Endothelial cell (in vitro differentiated cells): ENCODE results near the gene ABLIM2. TPM values are rescaled to one million over a fixed set of nuclear protein-coding genes. Genes with fewer than 3 reads are reported as not detected.

Experiments
- DNase-seq: peaks from one replicate; pipeline ENCODE4 v3.0.0; 2021; ENCODE audit warnings: low spot score
- H3K27ac Mint-ChIP-seq: one replicate; pipeline ENCODE4 v1.8.0; 2021; ENCODE audit warnings: mixed read lengths, inconsistent platforms; ENCODE audit not compliant: unreplicated experiment
- H3K27me3 Mint-ChIP-seq: one replicate; pipeline ENCODE4 v1.8.0; 2021; ENCODE audit warnings: mild to moderate bottlenecking, moderate library complexity, mixed read lengths, inconsistent platforms; ENCODE audit not compliant: unreplicated experiment
- H3K36me3 Mint-ChIP-seq: one replicate; pipeline ENCODE4 v1.8.0; 2021; ENCODE audit warnings: mild to moderate bottlenecking, low read depth, mixed read lengths, inconsistent platforms; ENCODE audit not compliant: unreplicated experiment
- H3K4me1 Mint-ChIP-seq: one replicate; pipeline ENCODE4 v1.8.0; 2021; ENCODE audit warnings: mild to moderate bottlenecking, mixed read lengths, inconsistent platforms; ENCODE audit not compliant: unreplicated experiment
- H3K4me3 Mint-ChIP-seq: one replicate; pipeline ENCODE4 v1.8.0; 2021; ENCODE audit warnings: mild to moderate bottlenecking, mixed read lengths, inconsistent platforms; ENCODE audit not compliant: unreplicated experiment
- H3K9me3 Mint-ChIP-seq: one replicate; pipeline ENCODE4 v1.8.0; 2021; ENCODE audit warnings: mixed read lengths, inconsistent platforms; ENCODE audit not compliant: unreplicated experiment
- total RNA-seq: library from RNA; stranded (reverse); fragmentation: NEBNext Ultra II Directional; extraction: Animal tissue kit (Norgen Biotek cat#: 25700); gene quantifications from one replicate; pipeline ENCODE4 v1.2.1, GENCODE V29; 2021; ENCODE audit not compliant: unreplicated experiment
- TF ChIP-seq, protein P1 (sequence below): fragments of 200-600 bp; sonication (generic); IDR thresholded peaks from one replicate; pipeline ENCODE4 v1.5.0; 2021; ENCODE audit warnings: antibody characterized with exemption; ENCODE audit not compliant: unreplicated experiment

ABLIM2 gene
- total RNA-seq, 1 donor from 2014 or later, result 0.74 TPM

- no peak overlapping the region for H3K27ac Mint-ChIP-seq
- TF ChIP-seq, protein P1, sequence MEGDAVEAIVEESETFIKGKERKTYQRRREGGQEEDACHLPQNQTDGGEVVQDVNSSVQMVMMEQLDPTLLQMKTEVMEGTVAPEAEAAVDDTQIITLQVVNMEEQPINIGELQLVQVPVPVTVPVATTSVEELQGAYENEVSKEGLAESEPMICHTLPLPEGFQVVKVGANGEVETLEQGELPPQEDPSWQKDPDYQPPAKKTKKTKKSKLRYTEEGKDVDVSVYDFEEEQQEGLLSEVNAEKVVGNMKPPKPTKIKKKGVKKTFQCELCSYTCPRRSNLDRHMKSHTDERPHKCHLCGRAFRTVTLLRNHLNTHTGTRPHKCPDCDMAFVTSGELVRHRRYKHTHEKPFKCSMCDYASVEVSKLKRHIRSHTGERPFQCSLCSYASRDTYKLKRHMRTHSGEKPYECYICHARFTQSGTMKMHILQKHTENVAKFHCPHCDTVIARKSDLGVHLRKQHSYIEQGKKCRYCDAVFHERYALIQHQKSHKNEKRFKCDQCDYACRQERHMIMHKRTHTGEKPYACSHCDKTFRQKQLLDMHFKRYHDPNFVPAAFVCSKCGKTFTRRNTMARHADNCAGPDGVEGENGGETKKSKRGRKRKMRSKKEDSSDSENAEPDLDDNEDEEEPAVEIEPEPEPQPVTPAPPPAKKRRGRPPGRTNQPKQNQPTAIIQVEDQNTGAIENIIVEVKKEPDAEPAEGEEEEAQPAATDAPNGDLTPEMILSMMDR, result no peak
Measured at GRCh38 chr4:8079916-8080753, 78.5 kb downstream of the ABLIM2 start.

DNA sequence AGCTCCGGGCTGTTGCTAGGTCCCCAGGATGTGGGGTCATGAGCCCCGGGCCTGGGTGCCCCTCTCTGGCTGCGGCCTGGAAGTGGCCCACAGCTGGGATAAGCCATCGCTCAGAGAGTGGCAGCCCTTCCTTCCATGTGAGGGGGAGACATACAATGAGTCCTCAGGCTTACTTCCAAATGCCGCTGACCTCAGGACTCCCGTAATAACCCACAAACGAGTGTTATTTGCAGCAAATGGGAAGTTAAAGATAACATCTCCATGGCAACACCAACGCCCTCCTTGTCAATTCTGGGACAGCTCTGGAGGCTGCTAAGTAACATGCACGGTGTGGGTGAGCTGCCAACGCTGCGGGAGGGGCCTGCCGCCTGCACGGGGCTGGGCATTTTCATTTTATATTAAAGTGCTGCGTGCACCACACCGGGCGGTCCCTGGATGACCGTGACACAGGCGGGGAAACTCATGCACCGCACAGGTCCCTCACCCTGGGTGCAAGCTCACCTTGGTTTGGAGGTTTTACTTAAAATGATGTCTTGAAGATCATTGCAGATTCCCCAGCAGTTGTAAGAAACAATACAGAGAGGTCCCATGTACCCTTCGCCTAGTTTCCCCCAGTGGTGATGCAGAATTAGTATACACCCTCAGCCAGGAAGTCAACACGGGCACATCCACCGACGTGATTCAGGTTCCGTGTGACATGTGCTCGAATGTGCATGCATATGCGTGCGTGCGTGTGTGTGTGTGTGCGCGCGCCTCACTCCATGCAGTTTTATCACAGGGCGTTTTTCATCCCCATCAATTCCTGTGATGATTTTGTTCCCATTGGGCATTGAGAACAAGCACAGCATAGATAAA, 79.4 kb downstream of the ABLIM2 start:
- H3K27me3 Mint-ChIP-seq, result peaks cover 9% of the 10 kb centered on the region
- no peak for DNase-seq
- H3K9me3 Mint-ChIP-seq, result no peaks in the 10 kb centered on the region
- no peak overlapping the region for H3K4me3 Mint-ChIP-seq
- TF ChIP-seq, protein P1, result no peak
- no peaks in the 10 kb centered on the region for H3K4me1 Mint-ChIP-seq
- H3K27ac Mint-ChIP-seq, result no peak overlapping the region
- peaks cover 5% of the 10 kb centered on the region for H3K36me3 Mint-ChIP-seq

More at GRCh38 chr4:8079916-8080753, 78.5 kb downstream of the ABLIM2 start:
- Mint-ChIP-seq H3K4me3 (no peak overlapping the region), H3K36me3 (peaks cover 5% of the 10 kb centered on the region), H3K9me3 (no peaks in the 10 kb centered on the region), H3K4me1 (no peaks in the 10 kb centered on the region), H3K27me3 (peaks cover 10% of the 10 kb centered on the region)
- DNase-seq, result no peak

DNA sequence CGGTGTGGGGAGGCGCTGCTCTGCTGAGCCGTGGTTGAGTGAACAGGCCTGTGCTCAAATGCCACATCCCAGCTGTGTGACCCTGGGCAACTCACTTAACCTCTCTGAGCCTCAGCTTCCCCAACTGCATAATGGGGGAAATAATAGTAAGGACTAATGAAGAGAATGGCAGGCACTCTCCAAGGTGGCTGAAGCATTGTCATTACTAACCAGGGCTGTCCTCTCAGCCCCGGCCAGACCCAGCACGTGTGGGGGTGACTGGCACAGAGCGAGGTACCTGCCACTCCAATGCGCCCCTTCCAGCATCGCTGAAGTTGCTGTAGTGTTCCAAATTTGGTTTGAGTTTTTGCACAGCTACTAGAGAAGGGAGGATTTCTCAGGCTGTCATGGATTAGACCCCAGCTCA, 80.0 kb downstream of the ABLIM2 start:
- no peak for DNase-seq
- H3K27me3 Mint-ChIP-seq, result peaks cover 9% of the 10 kb centered on the region
- H3K4me1 Mint-ChIP-seq, result no peaks in the 10 kb centered on the region
- H3K9me3 Mint-ChIP-seq, result no peaks in the 10 kb centered on the region
- H3K27ac Mint-ChIP-seq, result no peak overlapping the region
- H3K36me3 Mint-ChIP-seq, result peaks cover 5% of the 10 kb centered on the region
- TF ChIP-seq, protein P1, result no peak
- H3K4me3 Mint-ChIP-seq, result no peak overlapping the region

- Mint-ChIP-seq H3K36me3 (peaks cover 5% of the 10 kb centered on the region), H3K4me1 (no peaks in the 10 kb centered on the region), H3K4me3 (no peak overlapping the region), H3K9me3 (no peaks in the 10 kb centered on the region), H3K27ac (no peak overlapping the region), H3K27me3 (peaks cover 9% of the 10 kb centered on the region)
- TF ChIP-seq, protein P1, result no peak
- DNase-seq, result no peak
Measured at GRCh38 chr4:8078109-8078494, 80.5 kb downstream of the ABLIM2 start.
